Measurements from ENCODE around the gene KCTD5.
"Not testable (repeated sequence)": the region's sequence is repeated elsewhere in the genome, so short reads cannot be mapped to it uniquely, and the experiment has no call there.

KCTD5 gene

GRCh38 chr16:2686912-2687507 is 4.7 kb downstream of the KCTD5 start:
- FAIRE-seq: no peak
- no peak for TF ChIP-seq POLR2A (IDR thresholded peaks at IDR 0.05; ENCODE audit: low read depth, low read length)
- DNase-seq (ENCODE audit: insufficient read length, low spot score): no peak

GRCh38 chr16:2687531-2688308 is 5.4 kb downstream of the KCTD5 start:
- no peak for FAIRE-seq
- no peak for DNase-seq (ENCODE audit: insufficient read length, low spot score)
- no peak for TF ChIP-seq POLR2A (IDR thresholded peaks at IDR 0.05; ENCODE audit: low read depth, low read length)

- FAIRE-seq; DNase-seq (ENCODE audit: insufficient read length, low spot score): not testable (repeated sequence)
These were observed 7.1 kb downstream of the KCTD5 start for GRCh38 chr16:2689422-2689821.

- TF ChIP-seq POLR2A (IDR thresholded peaks at IDR 0.05; ENCODE audit: low read depth, low read length): no peak
- DNase-seq (ENCODE audit: insufficient read length, low spot score) (no peak), FAIRE-seq (no peak)
These were observed 7.9 kb downstream of the KCTD5 start for GRCh38 chr16:2689968-2690801.

- no peak for DNase-seq (ENCODE audit: insufficient read length, low spot score)
- FAIRE-seq: no peak
- TF ChIP-seq POLR2A (IDR thresholded peaks at IDR 0.05; ENCODE audit: low read depth, low read length): no peak
These were observed 8.5 kb downstream of the KCTD5 start for GRCh38 chr16:2690852-2691251.

- FAIRE-seq (no peak), DNase-seq (ENCODE audit: insufficient read length, low spot score) (no peak)
- no peak for TF ChIP-seq POLR2A (IDR thresholded peaks at IDR 0.05; ENCODE audit: low read depth, low read length)
These were observed 9.3 kb downstream of the KCTD5 start for GRCh38 chr16:2691491-2692248.

GRCh38 chr16:2692251-2692947 is 10.1 kb downstream of the KCTD5 start:
- FAIRE-seq (no peak), DNase-seq (ENCODE audit: insufficient read length, low spot score) (no peak)
- no peak for TF ChIP-seq POLR2A (IDR thresholded peaks at IDR 0.05; ENCODE audit: low read depth, low read length)

- DNase-seq (ENCODE audit: insufficient read length, low spot score) (no peak), FAIRE-seq (no peak)
- no peak for TF ChIP-seq POLR2A (IDR thresholded peaks at IDR 0.05; ENCODE audit: low read depth, low read length)
These were observed 10.8 kb downstream of the KCTD5 start for GRCh38 chr16:2692948-2693651.

- FAIRE-seq; DNase-seq (ENCODE audit: insufficient read length, low spot score): not testable (repeated sequence)
These were observed 14.4 kb downstream of the KCTD5 start for GRCh38 chr16:2696601-2697250.

GRCh38 chr16:2697401-2697948 is 15.2 kb downstream of the KCTD5 start:
- FAIRE-seq (no peak), DNase-seq (ENCODE audit: insufficient read length, low spot score) (no peak)
- no peak for TF ChIP-seq POLR2A (IDR thresholded peaks at IDR 0.05; ENCODE audit: low read depth, low read length)

- TF ChIP-seq POLR2A (IDR thresholded peaks at IDR 0.05; ENCODE audit: low read depth, low read length): no peak
- DNase-seq (ENCODE audit: insufficient read length, low spot score) (no peak), FAIRE-seq (no peak)
These were observed 16.0 kb downstream of the KCTD5 start for GRCh38 chr16:2698103-2698870.
